HL-60 (cell line): ENCODE results near the gene GMNC.
A peak's percentile ranks its signal among the peaks of the same experiment; 100 is the strongest.

Experiments used
- DNase-seq, 2 experiments: peaks; one replicate each; pipeline ENCODE4 v3.0.0-alpha.2; 2010 to 2020; ENCODE audit warnings: low read depth in 1 of 2, low spot score in 1 of 2
- H3K27ac ChIP-seq: fragments of 250-450 bp; sonication (Bioruptor Pico); replicated peaks from 2 replicates; pipeline ENCODE4 v1.5.1; 2020; ENCODE audit warnings: mild to moderate bottlenecking, moderate library complexity
- H3K27me3 ChIP-seq: fragments of 250-450 bp; sonication (Bioruptor Pico); 2 replicates; pipeline ENCODE4 v1.5.1; 2021; ENCODE audit warnings: mild to moderate bottlenecking, moderate library complexity; ENCODE audit not compliant: insufficient read depth, poor library complexity, severe bottlenecking
- H3K4me3 ChIP-seq: replicated peaks from 2 replicates; pipeline ENCODE4 v1.5.1; 2011; ENCODE audit warnings: mild to moderate bottlenecking, control low read depth, low read length; ENCODE audit not compliant: insufficient read depth
- GABPA ChIP-seq: IDR thresholded peaks from 2 replicates; pipeline ENCODE4 v1.6.1; 2012; ENCODE audit warnings: low read depth
- POLR2AphosphoS5 ChIP-seq: IDR thresholded peaks from 2 replicates; pipeline ENCODE4 v1.6.1; 2012; ENCODE audit warnings: low read depth
- REST ChIP-seq: IDR thresholded peaks from 2 replicates; pipeline ENCODE4 v1.6.1; 2012; ENCODE audit warnings: low read depth; ENCODE audit not compliant: insufficient replicate concordance
- SPI1 ChIP-seq: IDR thresholded peaks from 2 replicates; pipeline ENCODE4 v1.6.1; 2012; ENCODE audit warnings: low read depth, mild to moderate bottlenecking, borderline replicate concordance
- TF ChIP-seq, protein P1 (sequence below): IDR thresholded peaks from one replicate; pipeline ENCODE4 v1.5.1; 2011; ENCODE audit warnings: low read length, control low read depth, inconsistent platforms; ENCODE audit not compliant: insufficient read depth

Gene GMNC

GRCh38 chr3:190855151-190855550 is 7.3 kb downstream of the GMNC start:
- H3K27ac ChIP-seq, result no peak overlapping the region
- TF ChIP-seq REST, result no peak
- TF ChIP-seq GABPA, result no peak
- TF ChIP-seq, protein P1, sequence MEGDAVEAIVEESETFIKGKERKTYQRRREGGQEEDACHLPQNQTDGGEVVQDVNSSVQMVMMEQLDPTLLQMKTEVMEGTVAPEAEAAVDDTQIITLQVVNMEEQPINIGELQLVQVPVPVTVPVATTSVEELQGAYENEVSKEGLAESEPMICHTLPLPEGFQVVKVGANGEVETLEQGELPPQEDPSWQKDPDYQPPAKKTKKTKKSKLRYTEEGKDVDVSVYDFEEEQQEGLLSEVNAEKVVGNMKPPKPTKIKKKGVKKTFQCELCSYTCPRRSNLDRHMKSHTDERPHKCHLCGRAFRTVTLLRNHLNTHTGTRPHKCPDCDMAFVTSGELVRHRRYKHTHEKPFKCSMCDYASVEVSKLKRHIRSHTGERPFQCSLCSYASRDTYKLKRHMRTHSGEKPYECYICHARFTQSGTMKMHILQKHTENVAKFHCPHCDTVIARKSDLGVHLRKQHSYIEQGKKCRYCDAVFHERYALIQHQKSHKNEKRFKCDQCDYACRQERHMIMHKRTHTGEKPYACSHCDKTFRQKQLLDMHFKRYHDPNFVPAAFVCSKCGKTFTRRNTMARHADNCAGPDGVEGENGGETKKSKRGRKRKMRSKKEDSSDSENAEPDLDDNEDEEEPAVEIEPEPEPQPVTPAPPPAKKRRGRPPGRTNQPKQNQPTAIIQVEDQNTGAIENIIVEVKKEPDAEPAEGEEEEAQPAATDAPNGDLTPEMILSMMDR, result no peak
- no peak for TF ChIP-seq POLR2AphosphoS5
- no peak for TF ChIP-seq SPI1
- DNase-seq, result no peak
- no peaks in the 10 kb centered on the region for H3K27me3 ChIP-seq
- no peak overlapping the region for H3K4me3 ChIP-seq

- TF ChIP-seq, protein P1, result no peak
- TF ChIP-seq SPI1, result peak; percentile 92
- TF ChIP-seq POLR2AphosphoS5, result no peak
- Histone ChIP-seq H3K27ac (peak overlapping the region; percentile 37), H3K4me3 (no peak overlapping the region), H3K27me3 (no peaks in the 10 kb centered on the region)
- peak; percentile 23 to 70 for DNase-seq
These were observed 8.4 kb downstream of the GMNC start for GRCh38 chr3:190854062-190854461.

GRCh38 chr3:190853464-190853863 is 9.0 kb downstream of the GMNC start:
- TF ChIP-seq SPI1 (no peak), REST (no peak), GABPA (no peak), POLR2AphosphoS5 (no peak)
- TF ChIP-seq, protein P1, result no peak
- peak overlapping the region; percentile 37 for H3K27ac ChIP-seq
- no peaks in the 10 kb centered on the region for H3K27me3 ChIP-seq
- H3K4me3 ChIP-seq, result no peak overlapping the region
- peak; percentile 6 to 42 for DNase-seq

- DNase-seq, result no peak
- H3K27me3 ChIP-seq, result no peaks in the 10 kb centered on the region
- TF ChIP-seq REST, result no peak
- no peak for TF ChIP-seq POLR2AphosphoS5
- no peak for TF ChIP-seq GABPA
- TF ChIP-seq, protein P1, result no peak
- no peak for TF ChIP-seq SPI1
- H3K4me3 ChIP-seq, result no peak overlapping the region
- no peak overlapping the region for H3K27ac ChIP-seq
These were observed 12.9 kb downstream of the GMNC start for GRCh38 chr3:190849607-190850006.
